ENCODE measurements around the gene TRPC4. TPM values are rescaled to one million over a fixed set of nuclear protein-coding genes. Genes with fewer than 3 reads are reported as not detected.
"Not testable (repeated sequence)": the region's sequence is repeated elsewhere in the genome, so short reads cannot be mapped to it uniquely, and the experiment has no call there.

Gene TRPC4
- total RNA-seq, 1 experiment from 2014 or later = 1.3 TPM

GRCh38 chr13:37597477-37598025 is 272.0 kb downstream of the TRPC4 start:
- no peak for DNase-seq (ENCODE audit: low read depth)
- in situ Hi-C loops (cut with HindIII; ENCODE audit: low pct_unique_long_range_greater_than_20kb, low sequenced_read_pairs) = no loop called here

GRCh38 chr13:37596805-37597204 is 272.8 kb downstream of the TRPC4 start:
- no peak for DNase-seq (ENCODE audit: low read depth)
- in situ Hi-C loops (cut with HindIII; ENCODE audit: low pct_unique_long_range_greater_than_20kb, low sequenced_read_pairs) = no loop called here

GRCh38 chr13:37595162-37595561 is 274.4 kb downstream of the TRPC4 start:
- no peak for DNase-seq (ENCODE audit: low read depth)
- in situ Hi-C loops (cut with HindIII; ENCODE audit: low pct_unique_long_range_greater_than_20kb, low sequenced_read_pairs) = no loop called here

- in situ Hi-C loops (cut with HindIII; ENCODE audit: low pct_unique_long_range_greater_than_20kb, low sequenced_read_pairs) = no loop called here
- no peak for DNase-seq (ENCODE audit: low read depth)
These were observed 275.0 kb downstream of the TRPC4 start for GRCh38 chr13:37594550-37594949.

GRCh38 chr13:37589381-37589780 is 280.2 kb downstream of the TRPC4 start:
- in situ Hi-C loops (cut with HindIII; ENCODE audit: low pct_unique_long_range_greater_than_20kb, low sequenced_read_pairs); DNase-seq (ENCODE audit: low read depth): not testable (repeated sequence)

GRCh38 chr13:37587236-37587635 is 282.3 kb downstream of the TRPC4 start:
- in situ Hi-C loops (cut with HindIII; ENCODE audit: low pct_unique_long_range_greater_than_20kb, low sequenced_read_pairs) = no loop called here
- no peak for DNase-seq (ENCODE audit: low read depth)

Measured in Caki2 (cell line).